ENCODE results near the gene ZNF710. TPM values are rescaled to one million over a fixed set of nuclear protein-coding genes. Genes with fewer than 3 reads are reported as not detected.

The ZNF710 gene
- total RNA-seq, 1 donor from 2014 or later, result 24.2 TPM

DNA sequence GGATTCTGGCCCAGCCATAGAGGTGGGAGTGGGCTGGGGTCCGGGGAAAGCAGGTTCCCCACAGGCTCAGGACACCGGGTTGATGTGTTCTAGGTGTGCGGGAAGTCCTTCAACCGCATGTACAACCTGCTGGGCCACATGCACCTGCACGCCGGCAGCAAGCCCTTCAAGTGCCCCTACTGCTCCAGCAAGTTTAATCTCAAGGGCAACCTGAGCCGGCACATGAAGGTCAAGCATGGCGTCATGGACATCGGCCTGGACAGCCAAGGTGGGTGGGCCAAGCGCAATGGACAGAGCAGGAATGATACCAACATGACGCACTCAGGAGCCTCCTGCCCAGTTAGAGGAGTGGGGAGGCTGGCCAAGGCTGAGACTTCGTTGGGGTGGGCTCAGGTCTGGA is 72.9 kb downstream of the ZNF710 start:
- no peak overlapping the region for H3K27ac Mint-ChIP-seq (ENCODE audit: unreplicated experiment)
- DNase-seq (ENCODE audit: extremely low spot score, unreplicated experiment), result no peak
- H3K4me3 Mint-ChIP-seq (ENCODE audit: unreplicated experiment), result no peak overlapping the region
- peaks cover 6% of the 10 kb centered on the region for H3K36me3 Mint-ChIP-seq (ENCODE audit: unreplicated experiment)
- peaks cover 7% of the 10 kb centered on the region for H3K4me1 Mint-ChIP-seq (ENCODE audit: unreplicated experiment)
- no peaks in the 10 kb centered on the region for H3K9me3 Mint-ChIP-seq (ENCODE audit: unreplicated experiment)
- no peaks in the 10 kb centered on the region for H3K27me3 Mint-ChIP-seq (ENCODE audit: unreplicated experiment)
- TF ChIP-seq, protein P1, sequence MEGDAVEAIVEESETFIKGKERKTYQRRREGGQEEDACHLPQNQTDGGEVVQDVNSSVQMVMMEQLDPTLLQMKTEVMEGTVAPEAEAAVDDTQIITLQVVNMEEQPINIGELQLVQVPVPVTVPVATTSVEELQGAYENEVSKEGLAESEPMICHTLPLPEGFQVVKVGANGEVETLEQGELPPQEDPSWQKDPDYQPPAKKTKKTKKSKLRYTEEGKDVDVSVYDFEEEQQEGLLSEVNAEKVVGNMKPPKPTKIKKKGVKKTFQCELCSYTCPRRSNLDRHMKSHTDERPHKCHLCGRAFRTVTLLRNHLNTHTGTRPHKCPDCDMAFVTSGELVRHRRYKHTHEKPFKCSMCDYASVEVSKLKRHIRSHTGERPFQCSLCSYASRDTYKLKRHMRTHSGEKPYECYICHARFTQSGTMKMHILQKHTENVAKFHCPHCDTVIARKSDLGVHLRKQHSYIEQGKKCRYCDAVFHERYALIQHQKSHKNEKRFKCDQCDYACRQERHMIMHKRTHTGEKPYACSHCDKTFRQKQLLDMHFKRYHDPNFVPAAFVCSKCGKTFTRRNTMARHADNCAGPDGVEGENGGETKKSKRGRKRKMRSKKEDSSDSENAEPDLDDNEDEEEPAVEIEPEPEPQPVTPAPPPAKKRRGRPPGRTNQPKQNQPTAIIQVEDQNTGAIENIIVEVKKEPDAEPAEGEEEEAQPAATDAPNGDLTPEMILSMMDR (IDR thresholded peaks at IDR 0.05), result no peak

DNA sequence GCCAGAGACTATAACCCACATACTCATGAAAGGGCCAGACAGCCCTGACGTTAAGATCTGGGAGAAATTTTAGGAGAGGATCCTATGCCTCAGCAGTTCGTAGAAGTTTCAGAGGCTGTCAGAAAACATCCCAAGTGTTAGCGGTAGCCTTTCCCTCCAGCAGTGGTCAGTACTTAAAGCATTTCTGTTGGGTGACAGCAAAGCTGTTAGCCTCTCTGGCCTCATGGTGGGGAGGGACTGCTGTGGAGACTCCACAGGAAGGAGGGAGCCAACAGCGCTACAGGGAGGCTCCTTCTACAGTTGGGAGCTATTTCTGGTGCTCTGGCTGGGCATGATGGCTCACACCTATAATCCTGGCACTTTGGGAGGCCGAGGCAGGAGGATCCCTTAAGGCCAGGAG is 73.8 kb downstream of the ZNF710 start:
- H3K4me1 Mint-ChIP-seq (ENCODE audit: unreplicated experiment), result peaks cover 7% of the 10 kb centered on the region
- no peak overlapping the region for H3K4me3 Mint-ChIP-seq (ENCODE audit: unreplicated experiment)
- DNase-seq (ENCODE audit: extremely low spot score, unreplicated experiment), result no peak
- no peaks in the 10 kb centered on the region for H3K36me3 Mint-ChIP-seq (ENCODE audit: unreplicated experiment)
- TF ChIP-seq, protein P1 (IDR thresholded peaks at IDR 0.05), result no peak
- no peaks in the 10 kb centered on the region for H3K9me3 Mint-ChIP-seq (ENCODE audit: unreplicated experiment)
- H3K27ac Mint-ChIP-seq (ENCODE audit: unreplicated experiment), result no peak overlapping the region
- H3K27me3 Mint-ChIP-seq (ENCODE audit: unreplicated experiment), result no peaks in the 10 kb centered on the region

DNA sequence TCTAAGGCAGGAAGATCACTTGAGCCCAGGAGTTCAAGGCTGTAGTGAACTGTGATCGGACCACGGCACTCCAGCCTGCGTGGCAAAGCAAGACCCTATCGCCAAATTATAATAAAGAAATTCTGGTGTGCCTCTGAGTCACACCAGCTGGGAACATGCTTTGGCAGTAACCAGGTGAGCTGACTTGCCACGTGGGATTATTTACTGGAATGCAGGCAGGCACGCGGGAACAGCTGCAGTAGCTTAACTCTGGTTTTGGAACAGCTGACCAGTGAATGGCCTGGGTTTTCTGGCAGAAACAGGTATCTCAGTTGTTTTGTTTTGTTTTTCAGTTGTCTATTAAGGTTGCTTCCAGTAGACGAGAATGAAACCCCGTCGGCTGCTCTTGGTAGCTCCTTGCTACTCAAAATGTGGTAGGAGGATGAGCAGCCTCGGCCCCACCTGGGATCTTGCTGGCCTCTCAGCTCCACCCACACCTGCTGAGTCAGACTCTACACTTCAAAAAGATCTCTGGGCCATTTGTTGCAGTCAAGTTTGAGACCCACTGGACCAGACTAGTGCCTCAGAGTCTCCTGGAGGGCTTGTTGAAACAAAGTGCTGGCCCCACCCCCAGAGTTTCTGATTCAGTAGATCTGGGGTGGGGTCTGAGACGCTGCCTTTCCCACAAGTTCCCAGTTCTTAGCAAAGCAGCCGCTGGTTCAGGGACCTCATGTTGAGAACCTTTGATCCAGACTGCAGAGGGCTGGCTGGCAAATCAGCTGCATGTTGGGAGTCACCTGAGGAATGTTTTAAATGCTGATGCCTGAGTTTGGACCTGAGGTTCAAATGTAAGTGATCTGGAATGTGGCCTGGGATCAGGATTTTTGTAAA is 74.5 kb downstream of the ZNF710 start:
- peaks cover 2% of the 10 kb centered on the region for H3K36me3 Mint-ChIP-seq (ENCODE audit: unreplicated experiment)
- peaks cover 7% of the 10 kb centered on the region for H3K4me1 Mint-ChIP-seq (ENCODE audit: unreplicated experiment)
- H3K27ac Mint-ChIP-seq (ENCODE audit: unreplicated experiment), result peak overlapping the region; percentile 35
- no peaks in the 10 kb centered on the region for H3K27me3 Mint-ChIP-seq (ENCODE audit: unreplicated experiment)
- no peak overlapping the region for H3K4me3 Mint-ChIP-seq (ENCODE audit: unreplicated experiment)
- no peak for DNase-seq (ENCODE audit: extremely low spot score, unreplicated experiment)
- TF ChIP-seq, protein P1 (IDR thresholded peaks at IDR 0.05), result no peak
- no peaks in the 10 kb centered on the region for H3K9me3 Mint-ChIP-seq (ENCODE audit: unreplicated experiment)

DNA sequence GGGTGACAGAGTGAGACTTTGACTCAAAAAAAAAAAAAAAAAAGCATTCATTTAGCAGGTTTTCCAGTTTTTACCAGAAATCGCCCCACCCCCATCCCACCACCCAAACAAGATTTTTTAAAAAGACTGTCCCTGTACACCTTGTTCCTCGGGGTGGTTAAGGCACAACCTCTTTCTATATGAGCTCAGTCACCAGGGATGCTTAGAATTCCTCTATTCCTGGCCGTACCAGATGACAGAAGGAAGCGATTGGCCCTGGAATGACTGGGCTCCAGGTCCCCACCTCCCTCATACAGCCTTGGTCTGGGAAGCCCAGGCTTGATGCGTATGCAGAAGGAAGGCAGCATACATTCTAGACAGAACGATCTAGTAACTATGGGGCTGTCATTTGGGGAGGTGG is 75.6 kb downstream of the ZNF710 start:
- no peaks in the 10 kb centered on the region for H3K9me3 Mint-ChIP-seq (ENCODE audit: unreplicated experiment)
- H3K36me3 Mint-ChIP-seq (ENCODE audit: unreplicated experiment), result peaks cover 2% of the 10 kb centered on the region
- no peak overlapping the region for H3K27ac Mint-ChIP-seq (ENCODE audit: unreplicated experiment)
- TF ChIP-seq, protein P1 (IDR thresholded peaks at IDR 0.05), result no peak
- DNase-seq (ENCODE audit: extremely low spot score, unreplicated experiment), result no peak
- H3K4me1 Mint-ChIP-seq (ENCODE audit: unreplicated experiment), result peaks cover 1% of the 10 kb centered on the region
- H3K27me3 Mint-ChIP-seq (ENCODE audit: unreplicated experiment), result no peaks in the 10 kb centered on the region
- no peak overlapping the region for H3K4me3 Mint-ChIP-seq (ENCODE audit: unreplicated experiment)

DNA sequence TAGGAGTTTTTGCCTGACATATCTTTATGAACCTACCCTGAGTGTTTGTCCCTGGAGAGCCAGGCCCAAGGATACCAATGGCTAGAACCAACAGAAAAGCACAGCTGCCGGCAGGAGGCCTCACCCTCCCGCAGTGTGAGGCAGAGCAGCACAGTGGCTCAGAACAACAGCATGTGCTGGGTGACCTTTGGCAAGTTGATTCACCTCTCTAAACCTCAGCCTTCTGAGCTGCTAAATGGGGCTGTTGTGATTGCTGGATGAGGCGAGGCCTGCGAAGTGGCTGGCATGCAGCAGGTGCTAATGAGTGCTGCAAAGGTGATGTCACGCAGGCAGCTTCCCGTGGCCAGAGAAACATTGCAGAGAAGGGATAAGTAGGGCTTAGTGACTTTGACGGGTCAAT is 77.8 kb downstream of the ZNF710 start:
- Mint-ChIP-seq H3K4me3 (ENCODE audit: unreplicated experiment) (no peak overlapping the region), H3K4me1 (ENCODE audit: unreplicated experiment) (peaks cover 12% of the 10 kb centered on the region), H3K36me3 (ENCODE audit: unreplicated experiment) (peaks cover 8% of the 10 kb centered on the region), H3K27me3 (ENCODE audit: unreplicated experiment) (no peaks in the 10 kb centered on the region), H3K27ac (ENCODE audit: unreplicated experiment) (peak overlapping the region; percentile 34), H3K9me3 (ENCODE audit: unreplicated experiment) (no peaks in the 10 kb centered on the region)
- TF ChIP-seq, protein P1 (IDR thresholded peaks at IDR 0.05), result no peak
- no peak for DNase-seq (ENCODE audit: extremely low spot score, unreplicated experiment)

Measured in osteocyte (in vitro differentiated cells).